Peyer's patch (tissue), 4 donors: ENCODE measurements around the gene FGF16.
"Not testable (repeated sequence)": the region's sequence is repeated elsewhere in the genome, so short reads cannot be mapped to it uniquely, and the experiment has no call there.

ENCODE experiments used
- CTCF ChIP-seq, 6 experiments: fragments of 450-650 bp in 4 of 6; fragments of 200-600 bp in 2 of 6; sonication (generic) in 1 of 6; IDR thresholded peaks; one replicate each; pipeline ENCODE4 v1.5.1; 2017 to 2019; ENCODE audit warnings: antibody characterized with exemption in 6 of 6, mild to moderate bottlenecking in 3 of 6, moderate library complexity in 1 of 6
- POLR2A ChIP-seq, 2 donors: fragments of 450-650 bp; IDR thresholded peaks; one replicate each; pipeline ENCODE4 v1.5.1; 2017; ENCODE audit warnings: antibody characterized with exemption in 2 of 2, mild to moderate bottlenecking in 2 of 2, moderate library complexity in 2 of 2

GRCh38 chrX:77500164-77500563 lies 53.0 kb downstream of the FGF16 start:
- TF ChIP-seq CTCF, POLR2A (IDR thresholded peaks at IDR 0.05): not testable (repeated sequence)
